ENCODE results near the gene TAF4.
"Not testable (repeated sequence)": the region's sequence is repeated elsewhere in the genome, so short reads cannot be mapped to it uniquely, and the experiment has no call there.

Gene TAF4

GRCh38 chr20:61981691-61982090, 84.0 kb downstream of the TAF4 start:
- in situ Hi-C loops (cut with MboI; ENCODE audit: low sequenced_read_pairs), result not testable (repeated sequence)

- in situ Hi-C loops (cut with MboI; ENCODE audit: low sequenced_read_pairs), result no loop called here
Observed at GRCh38 chr20:61980647-61981583, 84.8 kb downstream of the TAF4 start.

- in situ Hi-C loops (cut with MboI; ENCODE audit: low sequenced_read_pairs), result no loop called here
Observed at GRCh38 chr20:61979701-61980635, 85.7 kb downstream of the TAF4 start.

- in situ Hi-C loops (cut with MboI; ENCODE audit: low sequenced_read_pairs), result no loop called here
Observed at GRCh38 chr20:61979090-61979489, 86.6 kb downstream of the TAF4 start.

GRCh38 chr20:61978491-61978890, 87.2 kb downstream of the TAF4 start:
- in situ Hi-C loops (cut with MboI; ENCODE audit: low sequenced_read_pairs), result no loop called here

GRCh38 chr20:61977419-61977786, 88.3 kb downstream of the TAF4 start:
- in situ Hi-C loops (cut with MboI; ENCODE audit: low sequenced_read_pairs), result no loop called here

- in situ Hi-C loops (cut with MboI; ENCODE audit: low sequenced_read_pairs), result no loop called here
Observed at GRCh38 chr20:61976644-61977418, 88.8 kb downstream of the TAF4 start.

- in situ Hi-C loops (cut with MboI; ENCODE audit: low sequenced_read_pairs), result no loop called here
Observed at GRCh38 chr20:61976263-61976643, 89.4 kb downstream of the TAF4 start.

- in situ Hi-C loops (cut with MboI; ENCODE audit: low sequenced_read_pairs), result no loop called here
Observed at GRCh38 chr20:61975407-61976129, 90.1 kb downstream of the TAF4 start.

- in situ Hi-C loops (cut with MboI; ENCODE audit: low sequenced_read_pairs), result no loop called here
Observed at GRCh38 chr20:61974357-61974665, 91.4 kb downstream of the TAF4 start.

GRCh38 chr20:61973515-61974356, 91.9 kb downstream of the TAF4 start:
- in situ Hi-C loops (cut with MboI; ENCODE audit: low sequenced_read_pairs), result no loop called here

GRCh38 chr20:61972636-61973508, 92.8 kb downstream of the TAF4 start:
- in situ Hi-C loops (cut with MboI; ENCODE audit: low sequenced_read_pairs), result no loop called here

- in situ Hi-C loops (cut with MboI; ENCODE audit: low sequenced_read_pairs), result not testable (repeated sequence)
Observed at GRCh38 chr20:61971595-61971994, 94.1 kb downstream of the TAF4 start.

- in situ Hi-C loops (cut with MboI; ENCODE audit: low sequenced_read_pairs), result no loop called here
Observed at GRCh38 chr20:61970357-61970756, 95.3 kb downstream of the TAF4 start.

- in situ Hi-C loops (cut with MboI; ENCODE audit: low sequenced_read_pairs), result no loop called here
Observed at GRCh38 chr20:61969806-61970205, 95.9 kb downstream of the TAF4 start.

- in situ Hi-C loops (cut with MboI; ENCODE audit: low sequenced_read_pairs), result no loop called here
Observed at GRCh38 chr20:61968932-61969331, 96.7 kb downstream of the TAF4 start.

GRCh38 chr20:61968036-61968810, 97.5 kb downstream of the TAF4 start:
- in situ Hi-C loops (cut with MboI; ENCODE audit: low sequenced_read_pairs), result no loop called here

- in situ Hi-C loops (cut with MboI; ENCODE audit: low sequenced_read_pairs), result no loop called here
Observed at GRCh38 chr20:61967300-61967699, 98.4 kb downstream of the TAF4 start.

All from HL-60/S4 (cell line).